Heart right ventricle (tissue), 16 donors: ENCODE results near the gene SBK1. TPM values are rescaled to one million over a fixed set of nuclear protein-coding genes. Genes with fewer than 3 reads are reported as not detected.

Experiments used
- ATAC-seq, 8 donors: fragments of 200-7000 bp; cut with Tn5 transposase; one replicate each; pipeline ENCODE4 v1.9.1; 2020; ENCODE audit warnings: mild to moderate bottlenecking in 8 of 8, moderate library complexity in 8 of 8, moderate number of reproducible peaks in 1 of 8
- DNase-seq, 2 donors: peaks; one replicate each; pipeline ENCODE4 v3.0.0-alpha.2; 2020
- H3K27ac ChIP-seq, 10 donors: fragments of 200-600 bp; sonication (generic) in 2 of 10; one replicate each; pipeline versions ENCODE4 v1.5.0 to v1.8.0; 2020 to 2022; ENCODE audit warnings: mild to moderate bottlenecking in 3 of 10
- H3K27me3 ChIP-seq, 7 donors: fragments of 200-600 bp; one replicate each; pipeline ENCODE4 v1.8.0; 2021 to 2022; ENCODE audit warnings: mild to moderate bottlenecking in 2 of 7
- H3K36me3 ChIP-seq, 9 donors: fragments of 200-600 bp; sonication (generic) in 1 of 9; one replicate each; pipeline versions ENCODE4 v1.5.0 to v1.8.0; 2020 to 2022; ENCODE audit warnings: mild to moderate bottlenecking in 2 of 9
- H3K4me1 ChIP-seq, 9 donors: fragments of 200-600 bp; sonication (generic) in 1 of 9; one replicate each; pipeline versions ENCODE4 v1.5.0 to v1.8.0; 2020 to 2022; ENCODE audit warnings: mild to moderate bottlenecking in 4 of 9
- H3K4me3 ChIP-seq, 10 donors: fragments of 200-600 bp; sonication (generic) in 2 of 10; one replicate each; pipeline versions ENCODE4 v1.5.0 to v1.8.0; 2020 to 2022; ENCODE audit warnings: mild to moderate bottlenecking in 7 of 10, moderate library complexity in 2 of 10
- H3K9me3 ChIP-seq, 11 donors: fragments of 200-600 bp in 10 of 11; sonication (generic) in 2 of 11; one replicate each; pipeline versions ENCODE4 v1.5.0 to v1.8.0; 2013 to 2022; ENCODE audit warnings: mild to moderate bottlenecking in 2 of 11, control low read depth in 1 of 11, moderate library complexity in 1 of 11
- WGBS, 2 donors: extraction: QIAGEN DNeasy Blood & Tissue Kit; methylation state at CpG; one replicate each; pipeline ENCODE4 v1.1.7; 2013; ENCODE audit warnings: inconsistent platforms in 1 of 2; 5-methylcytosine and 5-hydroxymethylcytosine counted together
- intact Hi-C, 10 donors: fragments of 100-400 bp; cut with DNase I; formaldehyde crosslinking; loops; one replicate each; pipeline versions ENCODE4 v1.11.1 to v1.14.2; 2022
- polyA plus RNA-seq, 2 donors: library from polyadenylated mRNA; stranded (reverse); fragments of 200-250 nt; gene quantifications; one replicate each; pipeline ENCODE4 v1.2.3, GENCODE V29; 2013
- total RNA-seq, 10 donors: library from RNA; stranded (reverse); fragmentation: NEBNext Ultra II Directional in 3 of 10; extraction: Animal tissue kit (Norgen Biotek cat#: 25700) in 3 of 10; gene quantifications; one replicate each; pipeline versions ENCODE4 v1.2.1 to v1.2.4, GENCODE V29; 2021 to 2023
- TF ChIP-seq, protein P1 (sequence below), 9 donors: fragments of 200-600 bp; sonication (generic) in 2 of 9; IDR thresholded peaks; one replicate each; pipeline versions ENCODE4 v1.5.0 to v1.8.0; 2021 to 2022; ENCODE audit warnings: antibody characterized with exemption in 9 of 9, mild to moderate bottlenecking in 5 of 9, moderate library complexity in 1 of 9
- donor health status: Arrhythmogenic right ventricular cardiomyopathy.
- donor health status: ischemic (EF 13 %, LVEDD 7.1; RV severe dilation, severe dysfunction).
- donor health status: healthy with polysubstance abuse.
- donor health status: DM: no; HTN: yes; CAD: no.
- donor health status: DM: no; HTN: no; CAD: no.
- donor health status: ischemic (EF 25% LVEDD 6.9; RV normal size, moderate dysfunction).
- donor health status: ischemic (EF 25% LVEDD 5.7; RV mildly dilated, moderate dysfunction).
- donor health status: healthy.
- donor health status: DM: yes; HTN: yes; CAD: no.
- donor health status: Ischemic cardiomyopathy.
- donor health status: ischemic (EF 35%, LVEDD 5.7; RV mildly dilated, moderate dysfunction).
- donor health status: nonischemic (EF 11% LVEDD 7.7; RV severe dilation, severe dysfunction).
- donor health status: DM: yes; HTN: yes; CAD: no.
- donor health status: PGD.
- donor health status: ischemic (EF 29% LVEDD 5.4; RV normal size, mild dysfunction).
- donor health status: nonischemic (EF 23%, LVEDD 6.1; RV moderate dilation, normal function).

SBK1 gene
- total and polyA plus RNA-seq, 12 donors, result 0.38 to 7.0 (median 2.8) TPM

DNA sequence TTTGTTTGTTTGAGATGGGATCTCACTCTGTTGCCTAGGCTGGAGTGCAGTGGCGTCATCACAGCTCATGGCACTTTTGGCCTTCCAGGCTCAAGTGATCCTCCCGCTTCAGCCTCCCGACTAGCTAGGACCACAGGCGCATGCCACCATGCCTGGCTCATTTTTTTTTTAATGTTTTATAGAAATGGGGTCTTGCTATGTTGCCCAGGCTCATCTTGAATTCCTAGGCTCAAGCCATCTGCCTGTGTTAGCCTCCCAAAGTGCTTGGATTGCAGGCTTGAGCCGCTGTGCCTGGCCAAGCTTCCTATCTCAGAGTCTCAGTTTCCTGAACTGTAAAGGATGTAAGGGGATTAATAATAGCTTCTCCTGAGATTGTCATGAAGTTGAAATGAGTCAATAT, 8.0 kb downstream of the SBK1 start:
- no peak for ATAC-seq
- Histone ChIP-seq H3K27me3 (no peaks in the 10 kb centered on the region), H3K4me1 (peaks cover 0 to 12% (median 4%) of the 10 kb centered on the region in 9 donors), H3K27ac (no peak overlapping the region), H3K36me3 (no peaks in the 10 kb centered on the region), H3K9me3 (no peaks in the 10 kb centered on the region), H3K4me3 (no peak overlapping the region)
- TF ChIP-seq, protein P1, sequence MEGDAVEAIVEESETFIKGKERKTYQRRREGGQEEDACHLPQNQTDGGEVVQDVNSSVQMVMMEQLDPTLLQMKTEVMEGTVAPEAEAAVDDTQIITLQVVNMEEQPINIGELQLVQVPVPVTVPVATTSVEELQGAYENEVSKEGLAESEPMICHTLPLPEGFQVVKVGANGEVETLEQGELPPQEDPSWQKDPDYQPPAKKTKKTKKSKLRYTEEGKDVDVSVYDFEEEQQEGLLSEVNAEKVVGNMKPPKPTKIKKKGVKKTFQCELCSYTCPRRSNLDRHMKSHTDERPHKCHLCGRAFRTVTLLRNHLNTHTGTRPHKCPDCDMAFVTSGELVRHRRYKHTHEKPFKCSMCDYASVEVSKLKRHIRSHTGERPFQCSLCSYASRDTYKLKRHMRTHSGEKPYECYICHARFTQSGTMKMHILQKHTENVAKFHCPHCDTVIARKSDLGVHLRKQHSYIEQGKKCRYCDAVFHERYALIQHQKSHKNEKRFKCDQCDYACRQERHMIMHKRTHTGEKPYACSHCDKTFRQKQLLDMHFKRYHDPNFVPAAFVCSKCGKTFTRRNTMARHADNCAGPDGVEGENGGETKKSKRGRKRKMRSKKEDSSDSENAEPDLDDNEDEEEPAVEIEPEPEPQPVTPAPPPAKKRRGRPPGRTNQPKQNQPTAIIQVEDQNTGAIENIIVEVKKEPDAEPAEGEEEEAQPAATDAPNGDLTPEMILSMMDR (IDR thresholded peaks at IDR 0.05), result no peak
- DNase-seq, result no peak
- intact Hi-C loops, result no loop called here
- WGBS, 2 donors, result 92 to 95% methylated on average over 5 of the region's 5 CpGs

DNA sequence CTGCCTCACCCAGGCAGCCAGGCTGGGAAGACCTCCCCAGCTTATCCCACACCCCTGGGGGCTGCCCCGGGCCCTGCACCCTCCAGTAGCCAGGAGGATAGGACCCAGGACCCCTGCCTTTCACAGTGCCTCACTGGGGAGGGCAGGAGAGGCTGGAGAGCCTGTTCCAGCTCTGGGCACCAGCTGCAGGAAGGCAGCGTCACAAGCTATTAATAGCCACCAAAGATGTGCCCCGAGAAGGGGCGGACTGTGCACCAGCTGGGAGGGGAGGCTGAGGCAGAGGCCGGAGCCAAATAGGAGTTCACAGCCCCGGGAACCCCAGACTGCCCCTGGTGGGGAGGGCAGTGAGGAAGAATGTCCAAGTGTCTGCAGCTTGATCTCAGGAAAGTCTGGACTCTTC, 8.8 kb downstream of the SBK1 start:
- no peak overlapping the region for H3K27ac ChIP-seq
- no peaks in the 10 kb centered on the region for H3K9me3 ChIP-seq
- peak in 1 of 2 donors; percentile 37 for DNase-seq
- H3K4me1 ChIP-seq, result peaks cover 0 to 12% (median 4%) of the 10 kb centered on the region in 9 donors
- H3K36me3 ChIP-seq, result no peaks in the 10 kb centered on the region
- 41 to 59% methylated on average over 6 of the region's 6 CpGs for WGBS, 2 donors
- ATAC-seq, result peak in 7 of 8 donors; percentile 29 to 90 (median 85)
- intact Hi-C loops, result no loop called here
- no peak overlapping the region for H3K4me3 ChIP-seq
- H3K27me3 ChIP-seq, result no peaks in the 10 kb centered on the region
- TF ChIP-seq, protein P1 (IDR thresholded peaks at IDR 0.05), result no peak

DNA sequence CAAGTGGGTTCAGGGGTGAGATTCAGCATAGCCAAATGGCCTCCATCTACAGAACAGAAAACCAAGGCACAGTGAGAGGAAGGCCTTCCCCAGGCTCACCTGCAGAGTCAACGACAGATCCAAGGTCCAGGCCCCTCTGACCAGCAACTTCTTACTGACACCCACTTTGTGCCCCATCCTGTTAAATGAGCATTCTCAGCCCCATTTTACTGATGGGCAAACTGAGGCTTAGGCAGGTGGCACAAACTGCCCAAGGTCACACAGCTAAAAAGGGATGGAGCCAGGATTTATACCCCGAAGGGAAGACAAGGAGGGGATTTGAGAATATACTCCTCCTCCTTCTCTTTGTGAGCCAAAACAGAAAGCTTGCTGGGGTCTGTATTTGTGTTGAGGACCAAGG, 9.3 kb downstream of the SBK1 start:
- WGBS, 2 donors, result 90 to 93% methylated on average over 2 of the region's 2 CpGs
- ATAC-seq (no peak), DNase-seq (no peak)
- intact Hi-C loops, result no loop called here
- peaks cover 0 to 12% (median 4%) of the 10 kb centered on the region in 9 donors for H3K4me1 ChIP-seq
- TF ChIP-seq, protein P1 (IDR thresholded peaks at IDR 0.05), result no peak
- H3K9me3 ChIP-seq, result no peaks in the 10 kb centered on the region
- H3K27me3 ChIP-seq, result no peaks in the 10 kb centered on the region
- no peaks in the 10 kb centered on the region for H3K36me3 ChIP-seq
- no peak overlapping the region for H3K4me3 ChIP-seq
- H3K27ac ChIP-seq, result no peak overlapping the region

DNA sequence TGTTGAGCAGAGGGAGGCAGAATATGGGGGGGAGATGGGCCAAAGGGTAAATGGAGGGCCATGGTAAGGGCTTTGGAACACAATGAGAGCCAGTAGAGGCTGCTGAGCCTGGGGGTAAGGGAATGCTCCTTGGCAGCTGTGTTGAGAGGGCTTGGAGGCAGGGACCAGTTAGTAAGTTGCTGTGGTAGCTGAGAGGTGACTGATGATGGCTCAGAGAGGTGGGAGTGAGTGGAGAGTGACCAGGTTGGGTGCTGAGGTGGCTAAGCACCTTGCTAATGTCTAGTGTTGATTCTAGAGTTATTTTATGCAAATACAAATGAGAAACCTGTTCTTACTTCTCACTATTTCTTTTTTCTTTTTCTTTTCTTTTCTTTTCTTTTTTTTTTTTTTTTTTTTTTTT, 10.8 kb downstream of the SBK1 start:
- no peak overlapping the region for H3K27ac ChIP-seq
- TF ChIP-seq, protein P1 (IDR thresholded peaks at IDR 0.05), result no peak

More for the DNA sequence above, 10.8 kb downstream of the SBK1 start:
- Histone ChIP-seq H3K27me3 (no peaks in the 10 kb centered on the region), H3K4me3 (no peak overlapping the region), H3K4me1 (peaks cover 0 to 12% (median 4%) of the 10 kb centered on the region in 9 donors), H3K9me3 (no peaks in the 10 kb centered on the region), H3K36me3 (no peaks in the 10 kb centered on the region)
- no peak for DNase-seq
- ATAC-seq, result no peak
- intact Hi-C loops, result no loop called here
